SK-N-MC (cell line): ENCODE results near the gene PCDHA7.

ENCODE experiments used
- EZH2 ChIP-seq: fragments of 200-600 bp; sonication (generic); IDR thresholded peaks from one replicate; pipeline ENCODE4 v1.6.1; 2017; ENCODE audit warnings: antibody characterized with exemption
- FOXP2 ChIP-seq: optimal IDR thresholded peaks from 2 replicates; pipeline ENCODE3; 2011; ENCODE audit warnings: mild to moderate bottlenecking, moderate library complexity; ENCODE audit not compliant: insufficient read depth; ENCODE audit errors: extremely low read length, control extremely low read depth
- POLR2AphosphoS5 ChIP-seq: IDR thresholded peaks from 2 replicates; pipeline ENCODE4 v1.6.1; 2012; ENCODE audit warnings: mild to moderate bottlenecking, low read depth, low read length, borderline replicate concordance

- TF ChIP-seq POLR2AphosphoS5 (no peak), EZH2 (no peak), FOXP2 (no peak)
These were observed 9.0 kb downstream of the PCDHA7 start for GRCh38 chr5:140842798-140843733.
